Stimulated activated CD8-positive, alpha-beta memory T cell treated with anti-CD3 and anti-CD28 coated beads, Interleukin-2, amount 100 ng/mL, for 1 hour (primary cell): Measurements from ENCODE around the gene CTSE.

Source experiments
- DNase-seq, 2 donors: peaks; one replicate each; pipeline ENCODE4 v3.0.0-alpha.2; 2020; ENCODE audit warnings: low read depth in 2 of 2

CTSE gene

GRCh38 chr1:206049919-206050600, 26.4 kb upstream of the CTSE start:
- DNase-seq, result no peak

- DNase-seq, result no peak
Observed at GRCh38 chr1:206049293-206049692, 25.6 kb upstream of the CTSE start.

- no peak for DNase-seq
Observed at GRCh38 chr1:206048582-206048981, 24.9 kb upstream of the CTSE start.

- DNase-seq, result no peak
Observed at GRCh38 chr1:206047271-206047670, 23.6 kb upstream of the CTSE start.

GRCh38 chr1:206041640-206042039, 17.9 kb upstream of the CTSE start:
- no peak for DNase-seq

GRCh38 chr1:206040328-206040727, 16.6 kb upstream of the CTSE start:
- DNase-seq, result no peak

- no peak for DNase-seq
Observed at GRCh38 chr1:206039046-206039973, 15.6 kb upstream of the CTSE start.

- no peak for DNase-seq
Observed at GRCh38 chr1:206037581-206037980, 13.9 kb upstream of the CTSE start.

- DNase-seq, result no peak
Observed at GRCh38 chr1:206036663-206037455, 13.2 kb upstream of the CTSE start.

- no peak for DNase-seq
Observed at GRCh38 chr1:206035027-206035426, 11.3 kb upstream of the CTSE start.

GRCh38 chr1:206032380-206033140, 8.9 kb upstream of the CTSE start:
- no peak for DNase-seq

- DNase-seq, result peak in 1 of 2 donors; percentile 35
Observed at GRCh38 chr1:206030714-206031113, 7.0 kb upstream of the CTSE start.

GRCh38 chr1:206030191-206030590, 6.5 kb upstream of the CTSE start:
- no peak for DNase-seq

- no peak for DNase-seq
Observed at GRCh38 chr1:206029484-206029883, 5.8 kb upstream of the CTSE start.

- DNase-seq, result no peak
Observed at GRCh38 chr1:206025283-206025820, 1.7 kb upstream of the CTSE start.

GRCh38 chr1:206022766-206023165, 929 bp downstream of the CTSE start:
- no peak for DNase-seq

- no peak for DNase-seq
Observed at GRCh38 chr1:206021626-206022365, 1.9 kb downstream of the CTSE start.

GRCh38 chr1:206021008-206021625, 2.6 kb downstream of the CTSE start:
- no peak for DNase-seq

- no peak for DNase-seq
Observed at GRCh38 chr1:206020393-206021007, 3.2 kb downstream of the CTSE start.

- no peak for DNase-seq
Observed at GRCh38 chr1:206015071-206015470, 8.6 kb downstream of the CTSE start.
